GM12891 (cell line): ENCODE data around the gene TUBB8.

ENCODE experiments used
- PAX5 ChIP-seq: IDR thresholded peaks from 2 replicates; pipeline ENCODE4 v1.6.1; 2011; ENCODE audit warnings: low read length, moderate library complexity, mild to moderate bottlenecking; ENCODE audit not compliant: insufficient read depth, severe bottlenecking
- POLR2A ChIP-seq: IDR thresholded peaks from 2 replicates; pipeline ENCODE4 v1.6.1; 2011; ENCODE audit warnings: low read depth, low read length, control low read depth
- POLR2AphosphoS5 ChIP-seq: IDR thresholded peaks from 2 replicates; pipeline ENCODE4 v1.6.1; 2011; ENCODE audit warnings: low read depth, low read length, control low read depth
- POU2F2 ChIP-seq: IDR thresholded peaks from 2 replicates; pipeline ENCODE4 v1.6.1; 2011; ENCODE audit warnings: low read depth, mild to moderate bottlenecking, control low read depth, low read length, moderate library complexity
- SPI1 ChIP-seq: IDR thresholded peaks from 2 replicates; pipeline ENCODE4 v1.6.1; 2011; ENCODE audit warnings: low read depth, low read length, control low read depth
- TAF1 ChIP-seq: IDR thresholded peaks from 2 replicates; pipeline ENCODE4 v1.6.1; 2011; ENCODE audit warnings: low read depth, low read length, control low read depth

- no peak for TF ChIP-seq POLR2A
- TF ChIP-seq TAF1 = no peak
- no peak for TF ChIP-seq SPI1
- no peak for TF ChIP-seq POU2F2
- TF ChIP-seq POLR2AphosphoS5 = no peak
- TF ChIP-seq PAX5 = no peak
These were observed at the start of gene TUBB8 for GRCh38 chr10:48996-49395.
